Mesendoderm (in vitro differentiated cells): Measurements from ENCODE around the gene FZD10.

Experiments
- DNase-seq: peaks from one replicate; pipeline ENCODE4 v3.0.0; 2013
- H2AK5ac ChIP-seq: 2 replicates; pipeline ENCODE4 v1.6.1; 2013; ENCODE audit warnings: low read length, inconsistent platforms
- H2BK120ac ChIP-seq: 2 replicates; pipeline ENCODE4 v1.6.1; 2013; ENCODE audit warnings: low read depth, mild to moderate bottlenecking, low read length, moderate library complexity, mixed read lengths
- H2BK15ac ChIP-seq: replicated peaks from 2 replicates; pipeline ENCODE4 v1.6.1; 2013; ENCODE audit warnings: low read depth, mild to moderate bottlenecking, moderate library complexity
- H2BK5ac ChIP-seq: 2 replicates; pipeline ENCODE4 v1.6.1; 2013; ENCODE audit warnings: low read length, inconsistent platforms
- H3K18ac ChIP-seq: 2 replicates; pipeline ENCODE4 v1.6.1; 2013; ENCODE audit warnings: mild to moderate bottlenecking, low read length, mixed read lengths
- H3K23ac ChIP-seq: one replicate; pipeline ENCODE4 v1.6.1; 2013; ENCODE audit warnings: low read length
- H3K27ac ChIP-seq: 2 replicates; pipeline ENCODE4 v1.5.1; 2013; ENCODE audit warnings: low read depth, mild to moderate bottlenecking, inconsistent platforms, low read length, moderate library complexity
- H3K27me3 ChIP-seq: 2 replicates; pipeline ENCODE4 v1.6.1; 2013; ENCODE audit warnings: low read length, control low read depth, mild to moderate bottlenecking, inconsistent platforms; ENCODE audit not compliant: insufficient read depth, poor library complexity
- H3K36me3 ChIP-seq: 2 replicates; pipeline ENCODE4 v1.6.1; 2013; ENCODE audit warnings: low read length, inconsistent platforms; ENCODE audit not compliant: control insufficient read depth, insufficient read depth
- H3K4ac ChIP-seq: one replicate; pipeline ENCODE4 v1.6.1; 2013; ENCODE audit warnings: low read depth, mild to moderate bottlenecking, low read length, moderate library complexity
- H3K4me1 ChIP-seq: 2 replicates; pipeline ENCODE4 v1.6.1; 2013; ENCODE audit warnings: low read depth, low read length, inconsistent platforms; ENCODE audit not compliant: control insufficient read depth
- H3K4me2 ChIP-seq: 2 replicates; pipeline ENCODE4 v1.6.1; 2013; ENCODE audit warnings: low read length
- H3K4me3 ChIP-seq: 2 replicates; pipeline ENCODE4 v1.5.1; 2013; ENCODE audit warnings: mild to moderate bottlenecking, low read length
- H3K56ac ChIP-seq: one replicate; pipeline ENCODE4 v1.6.1; 2013; ENCODE audit warnings: low read length
- H3K79me1 ChIP-seq: 2 replicates; pipeline ENCODE4 v1.6.1; 2013; ENCODE audit warnings: low read length, inconsistent platforms
- H3K79me2 ChIP-seq: 2 replicates; pipeline ENCODE4 v1.6.1; 2013; ENCODE audit warnings: mild to moderate bottlenecking, low read length; ENCODE audit not compliant: control insufficient read depth, insufficient read depth
- H3K9ac ChIP-seq: 2 replicates; pipeline ENCODE4 v1.6.1; 2013; ENCODE audit warnings: low read length, inconsistent platforms
- H4K5ac ChIP-seq: one replicate; pipeline ENCODE4 v1.6.1; 2013; ENCODE audit warnings: low read length
- H4K8ac ChIP-seq: one replicate; pipeline ENCODE4 v1.6.1; 2013; ENCODE audit warnings: low read depth, mild to moderate bottlenecking, control low read depth, low read length, moderate library complexity
- WGBS: extraction: QIAGEN DNeasy Blood & Tissue Kit; methylation state at CpG from one replicate; pipeline ENCODE4 v1.1.7; 2013; ENCODE audit warnings: low lambda C conversion rate, missing lambda C conversion rate; ENCODE audit not compliant: insufficient coverage; ENCODE audit errors: extremely low coverage; 5-methylcytosine and 5-hydroxymethylcytosine counted together

The FZD10 gene

GRCh38 chr12:130178282-130178681 is 16.0 kb downstream of the FZD10 start:
- Histone ChIP-seq H3K4me3 (no peak overlapping the region), H4K8ac (no peak overlapping the region), H3K27me3 (no peaks in the 10 kb centered on the region), H3K36me3 (no peaks in the 10 kb centered on the region), H3K4ac (no peak overlapping the region), H3K27ac (no peak overlapping the region), H2BK5ac (no peak overlapping the region), H3K18ac (no peak overlapping the region), H3K79me1 (no peaks in the 10 kb centered on the region), H4K5ac (no peak overlapping the region), H2BK15ac (no peak overlapping the region), H3K79me2 (no peaks in the 10 kb centered on the region), H3K4me1 (no peaks in the 10 kb centered on the region), H3K23ac (no peak overlapping the region), H3K9ac (no peak overlapping the region), H2AK5ac (no peak overlapping the region), H3K4me2 (no peak overlapping the region), H2BK120ac (no peak overlapping the region), H3K56ac (no peak overlapping the region)
- no peak for DNase-seq
- no CpG with 5 or more reads among the region's 7 CpGs for WGBS

GRCh38 chr12:130179191-130179590 is 16.9 kb downstream of the FZD10 start:
- no peak overlapping the region for H2AK5ac ChIP-seq
- H3K23ac ChIP-seq, result no peak overlapping the region
- no peak overlapping the region for H3K56ac ChIP-seq
- no peaks in the 10 kb centered on the region for H3K79me2 ChIP-seq
- no peak overlapping the region for H3K4me3 ChIP-seq
- no peak overlapping the region for H3K18ac ChIP-seq
- no peaks in the 10 kb centered on the region for H3K4me1 ChIP-seq
- H4K8ac ChIP-seq, result no peak overlapping the region
- no peak overlapping the region for H3K9ac ChIP-seq
- H3K79me1 ChIP-seq, result no peaks in the 10 kb centered on the region
- H3K27ac ChIP-seq, result no peak overlapping the region
- no peaks in the 10 kb centered on the region for H3K27me3 ChIP-seq
- no peak for DNase-seq
- H3K36me3 ChIP-seq, result no peaks in the 10 kb centered on the region
- no peak overlapping the region for H2BK5ac ChIP-seq
- WGBS, result no CpG with 5 or more reads among the region's 7 CpGs
- no peak overlapping the region for H3K4me2 ChIP-seq
- H3K4ac ChIP-seq, result no peak overlapping the region
- no peak overlapping the region for H2BK120ac ChIP-seq
- H2BK15ac ChIP-seq, result no peak overlapping the region
- H4K5ac ChIP-seq, result no peak overlapping the region

DNA sequence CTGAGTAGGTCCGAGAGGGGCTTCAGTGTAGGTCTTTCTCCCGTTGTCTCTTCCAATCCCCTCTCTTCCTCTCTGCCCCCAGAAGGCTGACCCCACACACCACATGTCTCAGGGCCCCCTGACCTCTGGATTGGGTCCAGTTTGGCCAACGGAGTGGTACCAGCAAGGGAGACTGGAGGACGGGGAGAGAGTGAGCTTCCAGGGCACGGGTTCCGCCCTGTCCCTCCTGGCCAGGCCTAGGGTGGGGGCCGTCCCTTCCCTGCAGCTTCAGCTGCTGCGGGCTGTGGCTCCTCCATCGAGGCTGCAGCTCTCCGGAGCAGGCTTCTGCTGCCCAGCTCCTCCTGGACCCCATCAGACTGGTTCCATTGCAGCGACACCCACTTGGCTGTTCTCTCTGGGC is 17.4 kb downstream of the FZD10 start:
- Histone ChIP-seq H3K4me3 (no peak overlapping the region), H3K23ac (no peak overlapping the region), H3K79me2 (no peaks in the 10 kb centered on the region), H3K4me2 (no peak overlapping the region), H3K4me1 (no peaks in the 10 kb centered on the region), H2BK5ac (no peak overlapping the region), H3K79me1 (no peaks in the 10 kb centered on the region), H2BK15ac (no peak overlapping the region), H3K56ac (no peak overlapping the region), H3K18ac (no peak overlapping the region), H3K9ac (no peak overlapping the region), H4K8ac (no peak overlapping the region), H4K5ac (no peak overlapping the region), H3K27ac (no peak overlapping the region), H3K36me3 (no peaks in the 10 kb centered on the region), H3K4ac (no peak overlapping the region), H2AK5ac (no peak overlapping the region), H2BK120ac (no peak overlapping the region), H3K27me3 (no peaks in the 10 kb centered on the region)
- no peak for DNase-seq
- WGBS, result no CpG with 5 or more reads among the region's 11 CpGs

DNA sequence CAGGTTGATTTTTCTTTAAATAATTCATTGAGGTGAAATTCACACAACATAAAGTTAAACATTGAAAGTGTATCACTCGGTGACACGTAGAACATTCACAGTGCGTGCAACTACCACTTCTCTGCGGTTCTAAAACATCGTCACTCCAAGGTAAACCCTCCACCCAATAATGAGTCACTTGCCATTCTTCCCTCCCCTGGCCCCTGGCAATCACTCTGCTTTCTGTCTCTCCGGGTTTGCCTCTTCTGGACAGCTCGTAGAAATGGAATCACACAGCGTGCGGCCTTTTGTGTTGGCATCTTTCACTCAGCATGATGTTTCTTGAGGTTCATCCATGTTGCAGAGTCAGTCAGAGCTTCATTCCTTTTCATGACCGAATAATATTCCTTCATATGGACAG is 18.9 kb downstream of the FZD10 start:
- H3K9ac ChIP-seq, result no peak overlapping the region
- H3K79me1 ChIP-seq, result no peaks in the 10 kb centered on the region
- no peak overlapping the region for H3K23ac ChIP-seq
- DNase-seq, result no peak
- no peaks in the 10 kb centered on the region for H3K36me3 ChIP-seq
- no peaks in the 10 kb centered on the region for H3K79me2 ChIP-seq
- H2AK5ac ChIP-seq, result no peak overlapping the region
- no peak overlapping the region for H3K4ac ChIP-seq
- no peaks in the 10 kb centered on the region for H3K27me3 ChIP-seq
- no peak overlapping the region for H4K5ac ChIP-seq
- H3K27ac ChIP-seq, result no peak overlapping the region
- H2BK5ac ChIP-seq, result no peak overlapping the region
- no CpG with 5 or more reads among the region's 10 CpGs for WGBS
- no peak overlapping the region for H3K4me3 ChIP-seq
- no peak overlapping the region for H3K56ac ChIP-seq
- no peak overlapping the region for H3K18ac ChIP-seq
- H4K8ac ChIP-seq, result no peak overlapping the region
- H3K4me2 ChIP-seq, result no peak overlapping the region
- H3K4me1 ChIP-seq, result no peaks in the 10 kb centered on the region
- no peak overlapping the region for H2BK15ac ChIP-seq
- H2BK120ac ChIP-seq, result no peak overlapping the region

DNA sequence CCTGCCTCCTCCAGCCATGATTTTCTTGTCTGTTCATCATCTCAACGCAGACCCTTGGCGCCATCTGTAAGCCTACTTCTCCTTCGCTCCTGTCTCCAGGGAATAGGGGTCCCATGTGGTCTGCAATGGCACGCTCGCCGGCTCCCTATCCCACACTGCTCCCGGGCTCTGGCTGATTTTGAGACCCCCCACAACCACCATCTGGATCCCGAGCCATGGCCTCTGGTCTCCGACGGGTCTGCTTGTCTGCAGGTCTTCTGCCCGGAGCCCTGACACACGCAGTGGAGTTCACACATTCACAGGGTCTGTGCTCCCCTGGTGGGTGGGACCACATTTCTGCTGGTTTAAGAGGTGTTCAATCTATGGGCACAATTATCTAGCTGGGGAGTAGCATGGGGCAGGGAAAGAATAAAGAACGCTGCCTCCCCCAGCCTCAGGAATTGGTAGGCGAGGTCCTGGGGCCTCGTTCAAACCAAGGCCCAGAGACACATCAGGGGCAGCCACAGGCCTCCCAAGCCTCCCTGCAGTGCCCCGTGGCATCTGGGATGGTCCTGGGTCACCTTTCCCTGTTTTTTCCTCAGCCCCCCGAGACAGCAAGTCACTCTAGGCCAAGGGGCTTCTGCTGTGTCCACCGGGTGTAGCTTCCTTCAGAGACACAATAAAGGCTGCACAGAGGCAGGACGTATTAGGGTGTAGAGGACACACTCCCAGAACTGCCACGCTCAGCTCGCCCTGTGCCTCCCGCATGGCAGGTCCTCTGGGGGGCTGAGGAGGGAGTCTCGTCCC is 21.5 kb downstream of the FZD10 start:
- Histone ChIP-seq H3K4me2 (no peak overlapping the region), H3K4me3 (no peak overlapping the region), H3K18ac (no peak overlapping the region), H3K79me2 (no peaks in the 10 kb centered on the region), H4K8ac (no peak overlapping the region), H3K23ac (no peak overlapping the region), H3K36me3 (no peaks in the 10 kb centered on the region), H2AK5ac (no peak overlapping the region), H3K56ac (no peak overlapping the region), H3K9ac (no peak overlapping the region), H4K5ac (no peak overlapping the region), H3K4me1 (no peaks in the 10 kb centered on the region), H3K79me1 (no peaks in the 10 kb centered on the region), H3K27me3 (no peaks in the 10 kb centered on the region), H2BK120ac (no peak overlapping the region), H2BK5ac (no peak overlapping the region), H3K4ac (no peak overlapping the region), H3K27ac (no peak overlapping the region), H2BK15ac (no peak overlapping the region)
- DNase-seq, result no peak
- WGBS, result no CpG with 5 or more reads among the region's 23 CpGs
